TTC549 (cell line): ENCODE measurements around the gene CSGALNACT2.
"Not testable (repeated sequence)": the region's sequence is repeated elsewhere in the genome, so short reads cannot be mapped to it uniquely, and the experiment has no call there.

Experiments used
- FAIRE-seq: peaks from 2 replicates; lab custom pipeline; 2012; peaks lifted over from hg19 to GRCh38; lab: Jason Lieb, UNC

The CSGALNACT2 gene

GRCh38 chr10:43145311-43145710 is 7.1 kb downstream of the CSGALNACT2 start:
- FAIRE-seq, result no peak

- not testable (repeated sequence) for FAIRE-seq
These were observed 7.7 kb downstream of the CSGALNACT2 start for GRCh38 chr10:43145936-43146335.

GRCh38 chr10:43151371-43151770 is 13.1 kb downstream of the CSGALNACT2 start:
- FAIRE-seq, result no peak

GRCh38 chr10:43153901-43154300 is 15.7 kb downstream of the CSGALNACT2 start:
- FAIRE-seq, result no peak

- FAIRE-seq, result no peak
These were observed 17.0 kb downstream of the CSGALNACT2 start for GRCh38 chr10:43155221-43155620.

GRCh38 chr10:43155741-43156140 is 17.5 kb downstream of the CSGALNACT2 start:
- no peak for FAIRE-seq

GRCh38 chr10:43156590-43157341 is 18.5 kb downstream of the CSGALNACT2 start:
- no peak for FAIRE-seq

- no peak for FAIRE-seq
These were observed 20.4 kb downstream of the CSGALNACT2 start for GRCh38 chr10:43158636-43159035.

GRCh38 chr10:43160046-43160920 is 22.0 kb downstream of the CSGALNACT2 start:
- no peak for FAIRE-seq

GRCh38 chr10:43160921-43161255 is 22.6 kb downstream of the CSGALNACT2 start:
- FAIRE-seq, result no peak

GRCh38 chr10:43162604-43163003 is 24.4 kb downstream of the CSGALNACT2 start:
- no peak for FAIRE-seq

- no peak for FAIRE-seq
These were observed 28.1 kb downstream of the CSGALNACT2 start for GRCh38 chr10:43166207-43166879.

- no peak for FAIRE-seq
These were observed 28.7 kb downstream of the CSGALNACT2 start for GRCh38 chr10:43166880-43167497.

GRCh38 chr10:43167498-43167889 is 29.2 kb downstream of the CSGALNACT2 start:
- FAIRE-seq, result peak; percentile 33

- FAIRE-seq, result no peak
These were observed 32.2 kb downstream of the CSGALNACT2 start for GRCh38 chr10:43170491-43170890.

GRCh38 chr10:43172645-43173044 is 34.4 kb downstream of the CSGALNACT2 start:
- no peak for FAIRE-seq

- no peak for FAIRE-seq
These were observed 34.9 kb downstream of the CSGALNACT2 start for GRCh38 chr10:43173120-43173519.

- no peak for FAIRE-seq
These were observed 36.7 kb downstream of the CSGALNACT2 start for GRCh38 chr10:43174969-43175368.

- no peak for FAIRE-seq
These were observed 38.0 kb downstream of the CSGALNACT2 start for GRCh38 chr10:43176271-43176670.

- no peak for FAIRE-seq
These were observed 39.4 kb downstream of the CSGALNACT2 start for GRCh38 chr10:43177595-43177994.

GRCh38 chr10:43181146-43181545 is 42.9 kb downstream of the CSGALNACT2 start:
- no peak for FAIRE-seq

GRCh38 chr10:43183764-43184163 is 45.5 kb downstream of the CSGALNACT2 start:
- FAIRE-seq, result not testable (repeated sequence)
